A549 (cell line): ENCODE measurements around the gene IGFN1. TPM values are rescaled to one million over a fixed set of nuclear protein-coding genes. Genes with fewer than 3 reads are reported as not detected.

ENCODE experiments used
- ATAC-seq, 2 experiments: fragments of 200-7000 bp in 1 of 2; fragments of >200 bp in 1 of 2; cut with Nextera tagmentation in 1 of 2; cut with Tn5 transposase in 1 of 2; 3 replicates each; pipeline versions ENCODE4 v1.8.0 to v1.9.1; 2018 to 2020; ENCODE audit warnings: mild to moderate bottlenecking in 1 of 2, moderate library complexity in 1 of 2
- CTCF ChIA-PET: fragments of 300-600 bp; sonication (Branson Sonifier 250); formaldehyde crosslinking; extraction: SDS; loops from one replicate; lab custom pipeline; 2021; ENCODE audit warnings: antibody characterized with exemption, inconsistent platforms; lab: Yijun Ruan, JAX
- POLR2A ChIA-PET: fragments of 350-600 bp; formaldehyde crosslinking; extraction: SDS; loops from one replicate; lab custom pipeline; 2021; ENCODE audit warnings: antibody characterized with exemption, inconsistent platforms; lab: Yijun Ruan, JAX
- DNase-seq, 2 experiments: peaks; one replicate each; pipeline versions ENCODE4 v3.0.0 to v3.0.0-alpha.2; 2011 to 2016; ENCODE audit warnings: low read depth in 1 of 2, low spot score in 1 of 2
- FAIRE-seq: peaks from 2 replicates; lab custom pipeline; 2011; peaks lifted over from hg19 to GRCh38; lab: Jason Lieb, UNC
- H3K27ac ChIP-seq, 2 experiments: fragments of >200 bp; sonication (Bioruptor Twin); formaldehyde crosslinking; 3 replicates each; pipeline ENCODE4 v1.5.1; 2016 to 2017
- H3K4me1 ChIP-seq: fragments of >200 bp; sonication (Bioruptor Twin); formaldehyde crosslinking; 3 replicates; pipeline ENCODE4 v1.6.1; 2016
- H3K4me2 ChIP-seq: fragments of >200 bp; sonication (Bioruptor Twin); formaldehyde crosslinking; 3 replicates; pipeline ENCODE4 v1.6.1; 2016
- H3K4me3 ChIP-seq: fragments of >200 bp; sonication (Bioruptor Twin); formaldehyde crosslinking; 3 replicates; pipeline ENCODE4 v1.5.1; 2016
- H3K9me3 ChIP-seq: fragments of >200 bp; sonication (Bioruptor Twin); formaldehyde crosslinking; 3 replicates; pipeline ENCODE4 v1.6.1; 2016
- BCL3 ChIP-seq: fragments of >200 bp; sonication (Bioruptor Twin); formaldehyde crosslinking; IDR thresholded peaks from 3 replicates; pipeline ENCODE4 v1.6.1; 2016
- CBX8 ChIP-seq: fragments of 200-600 bp; sonication (generic); IDR thresholded peaks from 2 replicates; pipeline ENCODE4 v1.6.1; 2016
- CHD2 ChIP-seq: fragments of 150-350 bp; IDR thresholded peaks from 2 replicates; pipeline ENCODE4 v1.6.1; 2014; ENCODE audit warnings: low read length; ENCODE audit not compliant: partially characterized antibody
- EHMT2 ChIP-seq: fragments of 200-600 bp; sonication (generic); IDR thresholded peaks from 2 replicates; pipeline ENCODE4 v1.6.1; 2016; ENCODE audit warnings: antibody characterized with exemption, low read depth, mild to moderate bottlenecking, moderate library complexity
- ELK1 ChIP-seq: fragments of 150-350 bp; IDR thresholded peaks from 2 replicates; pipeline ENCODE4 v1.6.1; 2014; ENCODE audit warnings: low read depth, mild to moderate bottlenecking, low read length
- ESRRA ChIP-seq: fragments of 150-350 bp; IDR thresholded peaks from 2 replicates; pipeline ENCODE4 v1.6.1; 2014; ENCODE audit warnings: mild to moderate bottlenecking, low read length, borderline replicate concordance
- FOXS1 ChIP-seq: fragments of 250-450 bp; sonication (Bioruptor Pico); IDR thresholded peaks from 2 replicates; pipeline ENCODE4 v1.5.0; 2020; ENCODE audit warnings: mild to moderate bottlenecking, moderate library complexity
- HEYL ChIP-seq: fragments of 250-450 bp; sonication (Bioruptor Pico); IDR thresholded peaks from 2 replicates; pipeline ENCODE4 v1.8.0; 2021; ENCODE audit warnings: mild to moderate bottlenecking, moderate library complexity
- HOXA7 ChIP-seq: fragments of 250-450 bp; sonication (Bioruptor Pico); IDR thresholded peaks from 2 replicates; pipeline ENCODE4 v1.5.0; 2020; ENCODE audit warnings: mild to moderate bottlenecking, moderate library complexity
- HOXB13 ChIP-seq: fragments of 250-450 bp; sonication (Bioruptor Pico); IDR thresholded peaks from 2 replicates; pipeline ENCODE4 v1.5.0; 2020; ENCODE audit warnings: low read depth, mild to moderate bottlenecking, moderate library complexity
- HOXB5 ChIP-seq: fragments of 250-450 bp; sonication (Bioruptor Pico); IDR thresholded peaks from 2 replicates; pipeline ENCODE4 v1.5.0; 2020; ENCODE audit warnings: mild to moderate bottlenecking, moderate library complexity
- JUNB ChIP-seq: fragments of >200 bp; sonication (Bioruptor Twin); formaldehyde crosslinking; IDR thresholded peaks from 2 replicates; pipeline ENCODE4 v1.6.1; 2016
- MAX ChIP-seq: IDR thresholded peaks from 2 replicates; pipeline ENCODE4 v1.6.1; 2012
- NPAS2 ChIP-seq: fragments of 250-450 bp; sonication (Bioruptor Pico); IDR thresholded peaks from 2 replicates; pipeline ENCODE4 v1.8.0; 2022; ENCODE audit warnings: mild to moderate bottlenecking, moderate library complexity, borderline replicate concordance
- RNF2 ChIP-seq: fragments of 200-600 bp; sonication (generic); IDR thresholded peaks from 2 replicates; pipeline ENCODE4 v1.6.1; 2016; ENCODE audit warnings: low read depth, mild to moderate bottlenecking, antibody characterized with exemption, moderate library complexity, borderline replicate concordance
- USF2 ChIP-seq: fragments of 450-650 bp; IDR thresholded peaks from 2 replicates; pipeline ENCODE4 v1.6.1; 2014; ENCODE audit warnings: antibody characterized with exemption
- ZC3H11A ChIP-seq: fragments of 450-650 bp; IDR thresholded peaks from 2 replicates; pipeline ENCODE4 v1.6.1; 2014; ENCODE audit warnings: antibody characterized with exemption, mild to moderate bottlenecking
- WGBS: methylation state at CpG from one replicate; pipeline ENCODE4 v1.1.6; 2017; ENCODE audit errors: missing lambda C conversion rate; 5-methylcytosine and 5-hydroxymethylcytosine counted together
- polyA plus RNA-seq, 4 experiments: library from polyadenylated mRNA; depleted of rRNA in 3 of 4; stranded (reverse); fragments of >200 nt; fragmentation: RNase III in 1 of 4; extraction: RNeasy Plus Mini Kit Qiagen cat#74134 plus additional on column Dnase treatment in 1 of 4; gene quantifications; 2 replicates in 3 of 4; 3 replicates in 1 of 4; pipeline ENCODE4 v1.2.3, GENCODE V29; 2011 to 2017
- TF ChIP-seq, protein P1 (sequence below): fragments of >200 bp; sonication (Bioruptor Twin); formaldehyde crosslinking; IDR thresholded peaks from 2 replicates; pipeline ENCODE4 v1.6.1; 2016
- TF ChIP-seq, protein P2 (sequence below): fragments of 200-600 bp; sonication (generic); IDR thresholded peaks from 2 replicates; pipeline ENCODE4 v1.6.1; 2016; ENCODE audit warnings: antibody characterized with exemption, mild to moderate bottlenecking, moderate library complexity

IGFN1 gene
- polyA plus RNA-seq, 2 of the 4 experiments (the other 2 are of a cell fraction): 0.03 to 4.7 TPM

- DNase-seq (no peak), ATAC-seq (no peak), FAIRE-seq (no peak)
- ChIA-PET POLR2A (no interaction called here), CTCF (interaction anchor here (1.2 to 1.8 kb wide), 3 partner anchors 10 to 89 kb away, joined by 3 to 4 read pairs (median 4); no protein-coding TSS in a partner anchor)
- no peak overlapping the region for H3K4me3 ChIP-seq
- no peak overlapping the region for H3K4me2 ChIP-seq
- WGBS: 91% methylated on average over 10 of the region's 10 CpGs
- TF ChIP-seq ELK1: no peak
- no peak for TF ChIP-seq MAX
- no peak for TF ChIP-seq ZC3H11A
- TF ChIP-seq ESRRA: no peak
- TF ChIP-seq HOXB5 (CRISPR knock-in tag): no peak
- TF ChIP-seq CBX8: no peak
- TF ChIP-seq HOXB13 (CRISPR knock-in tag): no peak
- TF ChIP-seq, protein P1, sequence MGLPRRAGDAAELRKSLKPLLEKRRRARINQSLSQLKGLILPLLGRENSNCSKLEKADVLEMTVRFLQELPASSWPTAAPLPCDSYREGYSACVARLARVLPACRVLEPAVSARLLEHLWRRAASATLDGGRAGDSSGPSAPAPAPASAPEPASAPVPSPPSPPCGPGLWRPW: no peak
- TF ChIP-seq NPAS2 (CRISPR knock-in tag): no peak
- H3K27ac ChIP-seq: peak overlapping the region in 1 of 2 experiments; percentile 87; a peak in 3 of 6 replicates
- H3K4me1 ChIP-seq: peaks cover 55% of the 10 kb centered on the region
- H3K9me3 ChIP-seq: no peaks in the 10 kb centered on the region
These were observed 82.2 kb downstream of the IGFN1 start for GRCh38 chr1:201272799-201273198.

GRCh38 chr1:201274616-201275252, 84.1 kb downstream of the IGFN1 start:
- no peak for TF ChIP-seq CHD2
- TF ChIP-seq USF2: no peak
- no peak for TF ChIP-seq RNF2
- TF ChIP-seq HOXA7 (CRISPR knock-in tag): no peak
- no peak for TF ChIP-seq HOXB5 (CRISPR knock-in tag)
- TF ChIP-seq EHMT2: no peak
- TF ChIP-seq BCL3: no peak
- TF ChIP-seq, protein P2, sequence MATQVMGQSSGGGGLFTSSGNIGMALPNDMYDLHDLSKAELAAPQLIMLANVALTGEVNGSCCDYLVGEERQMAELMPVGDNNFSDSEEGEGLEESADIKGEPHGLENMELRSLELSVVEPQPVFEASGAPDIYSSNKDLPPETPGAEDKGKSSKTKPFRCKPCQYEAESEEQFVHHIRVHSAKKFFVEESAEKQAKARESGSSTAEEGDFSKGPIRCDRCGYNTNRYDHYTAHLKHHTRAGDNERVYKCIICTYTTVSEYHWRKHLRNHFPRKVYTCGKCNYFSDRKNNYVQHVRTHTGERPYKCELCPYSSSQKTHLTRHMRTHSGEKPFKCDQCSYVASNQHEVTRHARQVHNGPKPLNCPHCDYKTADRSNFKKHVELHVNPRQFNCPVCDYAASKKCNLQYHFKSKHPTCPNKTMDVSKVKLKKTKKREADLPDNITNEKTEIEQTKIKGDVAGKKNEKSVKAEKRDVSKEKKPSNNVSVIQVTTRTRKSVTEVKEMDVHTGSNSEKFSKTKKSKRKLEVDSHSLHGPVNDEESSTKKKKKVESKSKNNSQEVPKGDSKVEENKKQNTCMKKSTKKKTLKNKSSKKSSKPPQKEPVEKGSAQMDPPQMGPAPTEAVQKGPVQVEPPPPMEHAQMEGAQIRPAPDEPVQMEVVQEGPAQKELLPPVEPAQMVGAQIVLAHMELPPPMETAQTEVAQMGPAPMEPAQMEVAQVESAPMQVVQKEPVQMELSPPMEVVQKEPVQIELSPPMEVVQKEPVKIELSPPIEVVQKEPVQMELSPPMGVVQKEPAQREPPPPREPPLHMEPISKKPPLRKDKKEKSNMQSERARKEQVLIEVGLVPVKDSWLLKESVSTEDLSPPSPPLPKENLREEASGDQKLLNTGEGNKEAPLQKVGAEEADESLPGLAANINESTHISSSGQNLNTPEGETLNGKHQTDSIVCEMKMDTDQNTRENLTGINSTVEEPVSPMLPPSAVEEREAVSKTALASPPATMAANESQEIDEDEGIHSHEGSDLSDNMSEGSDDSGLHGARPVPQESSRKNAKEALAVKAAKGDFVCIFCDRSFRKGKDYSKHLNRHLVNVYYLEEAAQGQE: no peak
- no peak for TF ChIP-seq FOXS1 (CRISPR knock-in tag)
- no peak for TF ChIP-seq CBX8
- no peak for TF ChIP-seq JUNB
- no peak for TF ChIP-seq NPAS2 (CRISPR knock-in tag)
- no peak for TF ChIP-seq HEYL (CRISPR knock-in tag)
- ATAC-seq: peak; percentile 55 to 60
- FAIRE-seq: no peak
- 53% methylated on average over 12 of the region's 12 CpGs for WGBS
- no peak for DNase-seq
- ChIA-PET POLR2A (interaction anchor here (0.9 kb wide), 1 partner anchor 36 kb away, joined by 3 read pairs; no protein-coding TSS in a partner anchor), CTCF (interaction anchor here (0.7 to 2.1 kb wide), 10 partner anchors 11 to 134 kb away, joined by 3 to 10 read pairs (median 4); no protein-coding TSS in a partner anchor)
- Histone ChIP-seq H3K4me1 (peaks cover 40% of the 10 kb centered on the region), H3K9me3 (no peaks in the 10 kb centered on the region), H3K4me2 (peak overlapping the region; percentile 65), H3K4me3 (no peak overlapping the region), H3K27ac (peak overlapping the region; percentile 87)
